GM12891 (cell line): ENCODE measurements around the gene ZNF618.

Experiments
- POLR2A ChIP-seq: IDR thresholded peaks from 2 replicates; pipeline ENCODE4 v1.6.1; 2011; ENCODE audit warnings: low read depth, low read length, control low read depth
- SPI1 ChIP-seq: IDR thresholded peaks from 2 replicates; pipeline ENCODE4 v1.6.1; 2011; ENCODE audit warnings: low read depth, low read length, control low read depth

DNA sequence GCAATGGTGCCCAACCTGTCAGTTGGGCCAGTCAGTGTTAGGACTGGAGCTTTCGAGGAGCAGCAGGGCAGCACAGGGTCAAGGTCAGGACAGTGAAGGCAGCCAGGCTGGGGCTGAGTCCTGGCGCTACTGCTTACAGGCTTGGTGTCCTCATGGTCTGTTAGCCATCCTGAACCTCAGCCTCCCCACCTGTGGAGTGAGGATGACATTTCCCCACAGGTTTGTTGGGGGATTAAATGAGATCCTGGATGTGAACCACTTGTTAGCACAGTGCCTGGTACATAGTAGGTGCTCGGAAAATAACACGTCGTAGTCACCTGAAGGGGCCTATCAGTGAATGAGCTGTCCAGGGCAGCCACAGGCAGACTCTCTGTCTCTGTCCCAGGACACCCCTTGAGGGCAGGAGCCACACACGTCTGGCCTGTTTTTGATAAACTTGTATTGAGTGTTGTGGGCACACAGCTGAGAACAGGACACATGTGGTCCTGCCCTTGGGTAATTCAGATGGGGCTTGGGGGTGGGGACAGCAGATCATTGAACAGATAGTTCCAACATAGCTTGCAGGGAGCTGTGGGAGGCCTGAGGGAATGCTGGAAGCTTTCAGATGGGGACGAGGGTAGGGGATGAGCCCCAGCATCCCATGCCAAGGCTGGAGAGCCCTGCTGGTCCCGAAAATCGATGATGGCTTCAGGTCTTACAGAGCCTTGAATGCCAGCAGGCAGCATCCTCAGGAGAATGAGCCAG lies 132.7 kb downstream of the ZNF618 start:
- TF ChIP-seq SPI1 (no peak), POLR2A (no peak)
